ENCODE data around the gene ZNF678.
"Not testable (repeated sequence)": the region's sequence is repeated elsewhere in the genome, so short reads cannot be mapped to it uniquely, and the experiment has no call there.

The ZNF678 gene

GRCh38 chr1:227603327-227603726 is 40.0 kb downstream of the ZNF678 start:
- TF ChIP-seq EZH2 (IDR thresholded peaks at IDR 0.05; ENCODE audit: borderline replicate concordance, low read length): no peak
- TF ChIP-seq, protein P1, sequence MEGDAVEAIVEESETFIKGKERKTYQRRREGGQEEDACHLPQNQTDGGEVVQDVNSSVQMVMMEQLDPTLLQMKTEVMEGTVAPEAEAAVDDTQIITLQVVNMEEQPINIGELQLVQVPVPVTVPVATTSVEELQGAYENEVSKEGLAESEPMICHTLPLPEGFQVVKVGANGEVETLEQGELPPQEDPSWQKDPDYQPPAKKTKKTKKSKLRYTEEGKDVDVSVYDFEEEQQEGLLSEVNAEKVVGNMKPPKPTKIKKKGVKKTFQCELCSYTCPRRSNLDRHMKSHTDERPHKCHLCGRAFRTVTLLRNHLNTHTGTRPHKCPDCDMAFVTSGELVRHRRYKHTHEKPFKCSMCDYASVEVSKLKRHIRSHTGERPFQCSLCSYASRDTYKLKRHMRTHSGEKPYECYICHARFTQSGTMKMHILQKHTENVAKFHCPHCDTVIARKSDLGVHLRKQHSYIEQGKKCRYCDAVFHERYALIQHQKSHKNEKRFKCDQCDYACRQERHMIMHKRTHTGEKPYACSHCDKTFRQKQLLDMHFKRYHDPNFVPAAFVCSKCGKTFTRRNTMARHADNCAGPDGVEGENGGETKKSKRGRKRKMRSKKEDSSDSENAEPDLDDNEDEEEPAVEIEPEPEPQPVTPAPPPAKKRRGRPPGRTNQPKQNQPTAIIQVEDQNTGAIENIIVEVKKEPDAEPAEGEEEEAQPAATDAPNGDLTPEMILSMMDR (IDR thresholded peaks at IDR 0.05; ENCODE audit: low read length): no peak
- no peaks in the 10 kb centered on the region for H3K27me3 ChIP-seq (ENCODE audit: insufficient read depth, low read length)
- H3K4me1 ChIP-seq (ENCODE audit: insufficient read depth, low read length, severe bottlenecking): no peaks in the 10 kb centered on the region
- no peaks in the 10 kb centered on the region for H3K9me2 ChIP-seq (ENCODE audit: low read depth, low read length)
- H3K4me3 ChIP-seq (ENCODE audit: low read depth, low read length, poor library complexity, severe bottlenecking): no peak overlapping the region
- H3K9ac ChIP-seq (ENCODE audit: low read length): no peak overlapping the region
- no peaks in the 10 kb centered on the region for H4K20me1 ChIP-seq (ENCODE audit: insufficient read depth, low read length)
- H3F3A ChIP-seq (ENCODE audit: insufficient read depth, low read length): no peaks in the 10 kb centered on the region
- H3K36me3 ChIP-seq (ENCODE audit: insufficient read depth, low read length): 0 out of 2 replicates have a peak, but pooled peaks cover 3% of the 10 kb centered on the region
- H3K9me3 ChIP-seq (ENCODE audit: low read length): peaks cover 22% of the 10 kb centered on the region
- H3K79me2 ChIP-seq (ENCODE audit: insufficient read depth, low read length): peaks cover 3% of the 10 kb centered on the region; the same call in 1 of the 2 replicates
- no peak overlapping the region for H2AFZ ChIP-seq (ENCODE audit: low read length)
- H3K27ac ChIP-seq (ENCODE audit: low read depth, low read length, poor library complexity, severe bottlenecking): no peak overlapping the region
- no peak overlapping the region for H3K4me2 ChIP-seq (ENCODE audit: low read length)

GRCh38 chr1:227604446-227604845 is 41.1 kb downstream of the ZNF678 start:
- Histone ChIP-seq H3F3A (ENCODE audit: insufficient read depth, low read length) (no peaks in the 10 kb centered on the region), H3K9ac (ENCODE audit: low read length) (no peak overlapping the region), H3K4me1 (ENCODE audit: insufficient read depth, low read length, severe bottlenecking) (no peaks in the 10 kb centered on the region), H4K20me1 (ENCODE audit: insufficient read depth, low read length) (no peaks in the 10 kb centered on the region), H3K4me3 (ENCODE audit: low read depth, low read length, poor library complexity, severe bottlenecking) (no peak overlapping the region), H3K9me2 (ENCODE audit: low read depth, low read length) (no peaks in the 10 kb centered on the region), H3K27me3 (ENCODE audit: insufficient read depth, low read length) (no peaks in the 10 kb centered on the region), H3K9me3 (ENCODE audit: low read length) (peaks cover 20% of the 10 kb centered on the region), H3K4me2 (ENCODE audit: low read length) (no peak overlapping the region), H3K27ac (ENCODE audit: low read depth, low read length, poor library complexity, severe bottlenecking) (no peak overlapping the region), H2AFZ (ENCODE audit: low read length) (no peak overlapping the region), H3K36me3 (ENCODE audit: insufficient read depth, low read length) (no peaks in the 10 kb centered on the region), H3K79me2 (ENCODE audit: insufficient read depth, low read length) (peaks cover 3% of the 10 kb centered on the region; the same call in 1 of the 2 replicates)
- TF ChIP-seq, protein P1 (IDR thresholded peaks at IDR 0.05; ENCODE audit: low read length): no peak
- no peak for TF ChIP-seq EZH2 (IDR thresholded peaks at IDR 0.05; ENCODE audit: borderline replicate concordance, low read length)

- not testable (repeated sequence) for H3K4me1 ChIP-seq (ENCODE audit: insufficient read depth, low read length, severe bottlenecking); H3K9ac ChIP-seq (ENCODE audit: low read length); H3K9me2 ChIP-seq (ENCODE audit: low read depth, low read length); H2AFZ ChIP-seq (ENCODE audit: low read length); H3K27ac ChIP-seq (ENCODE audit: low read depth, low read length, poor library complexity, severe bottlenecking); H3K79me2 ChIP-seq (ENCODE audit: insufficient read depth, low read length); H3K27me3 ChIP-seq (ENCODE audit: insufficient read depth, low read length); H3K36me3 ChIP-seq (ENCODE audit: insufficient read depth, low read length); H3K4me2 ChIP-seq (ENCODE audit: low read length); H3K4me3 ChIP-seq (ENCODE audit: low read depth, low read length, poor library complexity, severe bottlenecking); H4K20me1 ChIP-seq (ENCODE audit: insufficient read depth, low read length); H3F3A ChIP-seq (ENCODE audit: insufficient read depth, low read length)
- peaks cover 12% of the 10 kb centered on the region; the same call in 1 of the 2 replicates for H3K9me3 ChIP-seq (ENCODE audit: low read length)
Observed at GRCh38 chr1:227606271-227606670, 42.9 kb downstream of the ZNF678 start.

- H3K27me3 ChIP-seq (ENCODE audit: insufficient read depth, low read length): no peaks in the 10 kb centered on the region
- H3K4me2 ChIP-seq (ENCODE audit: low read length): no peak overlapping the region
- H3K9me2 ChIP-seq (ENCODE audit: low read depth, low read length): no peaks in the 10 kb centered on the region
- no peak overlapping the region for H3K27ac ChIP-seq (ENCODE audit: low read depth, low read length, poor library complexity, severe bottlenecking)
- no peak overlapping the region for H2AFZ ChIP-seq (ENCODE audit: low read length)
- no peak overlapping the region for H3K9ac ChIP-seq (ENCODE audit: low read length)
- H4K20me1 ChIP-seq (ENCODE audit: insufficient read depth, low read length): no peaks in the 10 kb centered on the region
- TF ChIP-seq, protein P1 (IDR thresholded peaks at IDR 0.05; ENCODE audit: low read length): no peak
- no peak for TF ChIP-seq EZH2 (IDR thresholded peaks at IDR 0.05; ENCODE audit: borderline replicate concordance, low read length)
- no peak overlapping the region for H3K4me3 ChIP-seq (ENCODE audit: low read depth, low read length, poor library complexity, severe bottlenecking)
- peaks cover 3% of the 10 kb centered on the region; the same call in 1 of the 2 replicates for H3K79me2 ChIP-seq (ENCODE audit: insufficient read depth, low read length)
- H3K36me3 ChIP-seq (ENCODE audit: insufficient read depth, low read length): peaks cover 7% of the 10 kb centered on the region; the same call in 1 of the 2 replicates
- H3K9me3 ChIP-seq (ENCODE audit: low read length): peaks cover 12% of the 10 kb centered on the region; the same call in 1 of the 2 replicates
- no peaks in the 10 kb centered on the region for H3F3A ChIP-seq (ENCODE audit: insufficient read depth, low read length)
- no peaks in the 10 kb centered on the region for H3K4me1 ChIP-seq (ENCODE audit: insufficient read depth, low read length, severe bottlenecking)
Observed at GRCh38 chr1:227607336-227607898, 44.1 kb downstream of the ZNF678 start.

Measured in OCI-LY1 (cell line).